ENCODE data around the gene HESX1. TPM values are rescaled to one million over a fixed set of nuclear protein-coding genes. Genes with fewer than 3 reads are reported as not detected.

HESX1 gene
- total and polyA plus RNA-seq, 2 of the 4 experiments (the other 2 are of a cell fraction) = 0.36 to 0.82 TPM

- Histone ChIP-seq H2AFZ (replicated peaks; ENCODE audit: low read length, poor library complexity) (no peak overlapping the region), H3K9ac (ENCODE audit: low read depth, low read length) (no peak overlapping the region), H4K5ac (ENCODE audit: low read depth, low read length) (no peak overlapping the region), H2BK20ac (ENCODE audit: low read depth, low read length) (no peak overlapping the region), H3K36me3 (ENCODE audit: control insufficient read depth, insufficient read depth, low read length) (no peaks in the 10 kb centered on the region), H3K9me1 (ENCODE audit: insufficient read depth, low read length) (no peaks in the 10 kb centered on the region), H2BK5ac (ENCODE audit: low read depth, low read length, poor library complexity, severe bottlenecking) (no peak overlapping the region), H4K20me1 (ENCODE audit: insufficient read depth, low read length) (no peaks in the 10 kb centered on the region), H3K4ac (ENCODE audit: low read depth, low read length) (no peak overlapping the region), H3K4me1 (ENCODE audit: control insufficient read depth, insufficient read depth, low read length) (no peaks in the 10 kb centered on the region; the same call in 1 of the 2 replicates), H4K8ac (ENCODE audit: low read depth in 2 of 2, low read length in 2 of 2) (no peak overlapping the region), H3K56ac (ENCODE audit: extremely low read depth, insufficient read depth, low read length) (no peak overlapping the region), H2AK5ac (ENCODE audit: low read depth, low read length) (no peak overlapping the region), H3K14ac (replicated peaks; ENCODE audit: low read depth, low read length) (no peak overlapping the region), H4K91ac (ENCODE audit: insufficient read depth, low read depth, low read length) (no peak overlapping the region), H2BK120ac (ENCODE audit: low read depth, low read length) (no peak overlapping the region), H2BK15ac (ENCODE audit: low read depth, low read length) (no peak overlapping the region), H3K9me3 (ENCODE audit: control insufficient read depth, insufficient read depth, low read length) (no peaks in the 10 kb centered on the region), H3K18ac (ENCODE audit: low read depth, low read length) (no peak overlapping the region), H3K27me3 (ENCODE audit: control insufficient read depth, insufficient read depth, low read length) (peaks cover 11% of the 10 kb centered on the region), H2AK9ac (replicated peaks; ENCODE audit: low read depth, low read length, poor library complexity) (no peak overlapping the region), H3K4me3 (ENCODE audit: insufficient read depth, low read depth, low read length) (no peak overlapping the region), H3K27ac (ENCODE audit: insufficient read depth, low read length) (no peak overlapping the region), H3K4me2 (ENCODE audit: low read depth, low read length) (no peak overlapping the region), H3K79me1 (ENCODE audit: low read depth in 1 of 2, low read length in 2 of 2) (no peaks in the 10 kb centered on the region), H3K23ac (ENCODE audit: low read depth, low read length) (no peak overlapping the region)
- DNase-seq = no peak
- no peak for ATAC-seq (ENCODE audit: low read depth)
- WGBS, 2 experiments (ENCODE audit: extremely low coverage in 2 of 2, insufficient read length in 1 of 2) = 68% methylated on average over 3 of the region's 15 CpGs; no CpG with 5 or more reads in 1 of the 2 experiments
- TF ChIP-seq FOS (IDR thresholded peaks at IDR 0.05; ENCODE audit: low read depth, low read length) (no peak), SMC3 (IDR thresholded peaks at IDR 0.05; ENCODE audit: low read depth, low read length) (no peak), CEBPB (IDR thresholded peaks at IDR 0.05; ENCODE audit: low read depth, low read length) (no peak), NFE2L2 (IDR thresholded peaks at IDR 0.05; ENCODE audit: low read depth, low read length) (no peak), POLR2A (IDR thresholded peaks at IDR 0.05; ENCODE audit: low read depth, low read length) (no peak)
- POLR2A ChIA-PET (ENCODE audit: unreplicated experiment) = interaction anchor here (1.0 kb wide), 1 partner anchor 14 kb away, joined by 3 read pairs; no protein-coding TSS in a partner anchor
- CTCF ChIA-PET = no interaction called here
- in situ Hi-C loops (cut with MboI; ENCODE audit: low sequenced_read_pairs) (loop anchor here (25.0 kb wide), 1 partner anchor 408 kb away; the partner anchor contains the start of gene PDE12), dilution Hi-C loops (cut with HindIII; ENCODE audit: low sequenced_read_pairs, unreplicated experiment) (no loop called here), intact Hi-C loops (cut with micrococcal nuclease) (no loop called here)
- no TSS peak for BruUV-seq (replicated peaks)
Measured at GRCh38 chr3:57154470-57155309, 45.1 kb downstream of the HESX1 start.

Measured in IMR-90 (cell line).